Kidney tubule cell (primary cell): ENCODE data around the gene CPEB1.
"Not testable (repeated sequence)": the region's sequence is repeated elsewhere in the genome, so short reads cannot be mapped to it uniquely, and the experiment has no call there.

Experiments used
- DNase-seq: peaks from one replicate; pipeline ENCODE4 v3.0.0-alpha.2; 2018; ENCODE audit warnings: low spot score

Gene CPEB1

GRCh38 chr15:82649226-82649999 is 2.2 kb upstream of the CPEB1 start:
- no peak for DNase-seq

GRCh38 chr15:82648257-82649103 is 1.3 kb upstream of the CPEB1 start:
- no peak for DNase-seq

GRCh38 chr15:82647835-82648256 is 683 bp upstream of the CPEB1 start:
- DNase-seq: peak; percentile 15

GRCh38 chr15:82646250-82647044 is 716 bp downstream of the CPEB1 start:
- no peak for DNase-seq

- not testable (repeated sequence) for DNase-seq
Observed at GRCh38 chr15:82644967-82645852, 2.0 kb downstream of the CPEB1 start.

- no peak for DNase-seq
Observed at GRCh38 chr15:82643992-82644391, 3.2 kb downstream of the CPEB1 start.

GRCh38 chr15:82642656-82643055 is 4.5 kb downstream of the CPEB1 start:
- no peak for DNase-seq

- no peak for DNase-seq
Observed at GRCh38 chr15:82641129-82641798, 5.9 kb downstream of the CPEB1 start.

GRCh38 chr15:82640672-82641071 is 6.5 kb downstream of the CPEB1 start:
- DNase-seq: no peak

- DNase-seq: no peak
Observed at GRCh38 chr15:82635798-82636197, 11.4 kb downstream of the CPEB1 start.

GRCh38 chr15:82630033-82630432 is 17.1 kb downstream of the CPEB1 start:
- DNase-seq: no peak

- DNase-seq: no peak
Observed at GRCh38 chr15:82625136-82625535, 22.0 kb downstream of the CPEB1 start.

GRCh38 chr15:82624438-82624837 is 22.7 kb downstream of the CPEB1 start:
- no peak for DNase-seq

- DNase-seq: peak; percentile 23
Observed at GRCh38 chr15:82624008-82624407, 23.2 kb downstream of the CPEB1 start.

GRCh38 chr15:82621970-82622369 is 25.2 kb downstream of the CPEB1 start:
- DNase-seq: no peak

- no peak for DNase-seq
Observed at GRCh38 chr15:82613747-82614146, 33.4 kb downstream of the CPEB1 start.

- DNase-seq: no peak
Observed at GRCh38 chr15:82611348-82611747, 35.8 kb downstream of the CPEB1 start.

- DNase-seq: no peak
Observed at GRCh38 chr15:82602195-82602594, 45.0 kb downstream of the CPEB1 start.

GRCh38 chr15:82599862-82600261 is 47.3 kb downstream of the CPEB1 start:
- DNase-seq: no peak

- no peak for DNase-seq
Observed at GRCh38 chr15:82597815-82598214, 49.3 kb downstream of the CPEB1 start.

- no peak for DNase-seq
Observed at GRCh38 chr15:82595766-82596165, 51.4 kb downstream of the CPEB1 start.
